Esophagus squamous epithelium (tissue), 4 donors: Measurements from ENCODE around the gene NFE2.
"Not testable (repeated sequence)": the region's sequence is repeated elsewhere in the genome, so short reads cannot be mapped to it uniquely, and the experiment has no call there.

Experiments used
- CTCF ChIP-seq, 6 experiments: fragments of 450-650 bp in 4 of 6; fragments of 200-600 bp in 2 of 6; sonication (generic) in 2 of 6; IDR thresholded peaks; one replicate each; pipeline ENCODE4 v1.5.1; 2016 to 2019; ENCODE audit warnings: antibody characterized with exemption in 6 of 6, mild to moderate bottlenecking in 4 of 6, moderate library complexity in 4 of 6
- POLR2A ChIP-seq, 4 donors: fragments of 450-650 bp; IDR thresholded peaks; one replicate each; pipeline ENCODE4 v1.6.1; 2017; ENCODE audit warnings: antibody characterized with exemption in 4 of 4, mild to moderate bottlenecking in 4 of 4, moderate library complexity in 3 of 4

- not testable (repeated sequence) for TF ChIP-seq CTCF, POLR2A (IDR thresholded peaks at IDR 0.05)
Measured at GRCh38 chr12:54312309-54312708, 11.5 kb upstream of the NFE2 start.
